Astrocyte of the spinal cord (primary cell): ENCODE data around the gene LSMEM2.
"Not testable (repeated sequence)": the region's sequence is repeated elsewhere in the genome, so short reads cannot be mapped to it uniquely, and the experiment has no call there.

Source experiments
- DNase-seq: peaks from one replicate; pipeline ENCODE4 v3.0.0; 2011; ENCODE audit warnings: low read depth, low spot score
- H3K4me3 ChIP-seq: 2 replicates; pipeline ENCODE4 v1.5.1; 2011; ENCODE audit warnings: low read depth, mild to moderate bottlenecking, low read length, moderate library complexity
- CTCF ChIP-seq: IDR thresholded peaks from 2 replicates; pipeline ENCODE4 v1.5.1; 2012; ENCODE audit warnings: low read depth, mild to moderate bottlenecking, low read length, inconsistent platforms
- in situ Hi-C: cut with HindIII; loops from 2 replicates; pipeline ENCODE4 v1.10.0; 2017; ENCODE audit warnings: low sequenced_read_pairs

LSMEM2 gene

DNA sequence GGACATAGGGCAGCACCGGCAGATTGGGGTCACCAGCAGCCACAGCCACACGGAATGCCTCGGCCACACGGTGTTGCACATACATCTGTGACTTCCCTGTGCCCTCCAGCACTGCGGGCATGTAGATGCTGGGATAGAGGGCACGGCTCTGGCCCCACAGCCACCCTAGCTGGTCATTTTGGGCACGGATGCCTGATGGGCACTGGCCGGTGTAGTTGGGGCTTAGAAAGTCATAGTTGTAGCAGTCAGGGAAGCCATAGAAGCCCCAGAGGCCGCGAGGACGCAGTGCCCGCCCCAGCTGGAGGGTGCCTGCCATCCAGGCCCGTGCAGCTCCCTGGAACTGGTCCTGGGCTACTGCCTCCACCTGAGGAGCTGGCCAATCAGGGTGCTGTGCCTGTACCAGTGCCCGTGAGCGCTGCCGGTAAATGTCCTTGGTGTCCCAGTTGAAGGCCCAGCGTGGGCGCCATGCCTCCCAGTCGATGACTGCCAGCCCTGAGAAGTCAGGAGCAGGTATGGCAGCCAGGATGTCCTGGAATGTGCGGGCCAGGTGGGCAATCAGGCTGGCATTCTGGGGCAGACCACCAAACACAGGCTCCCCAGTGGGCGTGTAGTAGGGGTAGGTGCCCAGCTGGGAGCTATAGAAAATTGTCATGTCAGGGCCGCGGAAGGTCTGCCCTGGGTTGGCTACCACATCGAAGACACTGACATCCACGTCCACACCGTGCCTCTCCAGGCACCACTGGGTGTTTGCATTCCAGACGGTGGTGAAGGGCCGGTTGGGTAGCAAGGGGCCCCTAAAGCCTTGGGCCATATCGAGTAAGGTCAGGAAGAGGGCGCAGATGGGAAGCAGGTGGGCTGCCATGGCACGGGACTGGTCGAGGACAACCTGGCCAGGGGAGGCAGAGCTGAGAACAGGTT lies 23.5 kb downstream of the LSMEM2 start:
- in situ Hi-C loops: no loop called here
- no peak for DNase-seq
- no peak for TF ChIP-seq CTCF
- no peak overlapping the region for H3K4me3 ChIP-seq

DNA sequence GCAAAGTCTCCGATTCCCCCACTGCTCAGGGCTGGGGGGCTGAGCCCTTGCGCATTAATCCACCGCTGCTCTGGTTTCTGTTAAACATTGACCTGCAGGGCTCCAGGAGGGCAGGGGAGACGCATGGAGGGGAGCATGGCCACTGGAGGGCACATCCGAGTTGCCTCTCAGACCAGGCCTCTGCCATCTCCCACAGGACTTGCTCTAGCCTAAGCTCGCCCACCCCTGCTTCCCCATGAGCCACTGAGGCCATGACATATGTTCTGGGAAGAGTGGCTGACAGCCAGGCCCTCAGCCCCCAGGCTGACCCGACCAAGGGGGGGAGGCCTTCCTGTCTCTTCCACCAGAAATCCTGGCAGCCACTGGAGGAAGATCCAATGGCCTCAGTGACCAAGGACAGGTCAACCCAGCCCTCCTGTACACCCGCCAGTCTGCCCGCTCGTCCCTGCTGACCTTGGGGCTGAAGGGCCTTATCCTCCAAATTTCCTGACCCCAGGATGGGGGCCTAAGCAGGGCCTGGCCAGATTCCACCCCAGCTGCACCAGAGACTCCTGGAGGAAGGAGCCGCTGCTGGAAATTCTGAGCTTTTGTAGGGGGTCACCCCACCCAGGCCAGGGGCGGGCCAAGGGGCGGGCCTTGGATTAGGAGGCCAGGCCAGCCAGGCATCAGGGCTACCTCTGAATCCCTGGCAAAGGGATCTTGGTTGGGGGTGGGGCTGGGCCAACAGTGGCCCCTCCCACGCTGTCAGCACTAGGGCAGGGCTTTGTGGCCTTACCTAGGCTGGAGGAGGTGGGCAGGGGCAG lies 24.3 kb downstream of the LSMEM2 start, which contains the start of gene HYAL1:
TSS of gene HYAL1 (minus strand) at position 562 of the 803 bp plus-strand sequence. CDS start 618 bp downstream, outside the sequence.
- no peak for TF ChIP-seq CTCF
- no peak for DNase-seq
- H3K4me3 ChIP-seq: no peak within 1 kb of the TSS
- in situ Hi-C loops: no loop called here

DNA sequence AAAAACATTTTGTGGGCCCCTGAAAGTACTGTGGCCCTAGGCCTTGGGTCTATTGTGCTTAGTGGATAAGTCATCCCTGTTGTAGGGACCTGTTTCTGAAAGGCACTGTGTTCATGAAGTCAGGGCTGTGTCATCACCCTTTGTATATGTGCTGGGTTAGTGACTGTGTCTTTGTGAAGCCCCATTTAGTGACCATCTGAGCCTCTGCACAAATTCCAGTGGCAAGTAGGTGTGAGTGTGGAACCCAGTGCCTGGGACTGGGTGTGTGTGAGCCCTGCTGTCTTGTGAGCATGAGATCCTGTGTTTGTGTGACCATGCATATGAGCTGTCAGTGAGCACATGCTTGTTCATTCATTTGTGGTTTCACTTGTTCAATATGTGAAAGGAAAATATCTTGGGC lies 25.7 kb downstream of the LSMEM2 start:
- peak; percentile 37 for DNase-seq

GRCh38 chr3:50312041-50312440 lies 33.2 kb downstream of the LSMEM2 start:
- DNase-seq, H3K4me3 ChIP-seq, in situ Hi-C loops: not testable (repeated sequence)

More for the DNA sequence above, 25.7 kb downstream of the LSMEM2 start:
- in situ Hi-C loops: no loop called here
- no peak overlapping the region for H3K4me3 ChIP-seq
- no peak for TF ChIP-seq CTCF

DNA sequence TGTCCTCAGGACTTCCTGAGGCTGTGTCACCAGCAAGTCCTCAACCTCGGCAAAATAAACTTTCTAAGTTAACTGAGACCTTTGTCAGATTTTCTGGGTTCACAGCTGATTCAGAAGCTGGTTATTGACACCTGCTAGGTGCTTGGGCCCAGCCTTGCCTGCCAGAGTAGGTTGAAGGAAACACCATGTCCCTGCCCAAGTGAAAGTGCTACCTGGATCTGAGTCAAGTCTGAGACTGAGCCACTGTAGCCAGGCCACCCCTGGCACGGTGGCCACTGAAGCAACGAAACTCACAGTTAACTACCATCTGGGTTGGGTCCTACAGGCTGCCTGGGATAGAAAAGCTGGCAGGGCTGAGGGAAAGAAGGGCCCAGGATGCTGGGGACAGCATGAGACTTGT lies 35.5 kb downstream of the LSMEM2 start:
- DNase-seq: no peak
- H3K4me3 ChIP-seq: no peak overlapping the region
- in situ Hi-C loops: no loop called here
- TF ChIP-seq CTCF: no peak

DNA sequence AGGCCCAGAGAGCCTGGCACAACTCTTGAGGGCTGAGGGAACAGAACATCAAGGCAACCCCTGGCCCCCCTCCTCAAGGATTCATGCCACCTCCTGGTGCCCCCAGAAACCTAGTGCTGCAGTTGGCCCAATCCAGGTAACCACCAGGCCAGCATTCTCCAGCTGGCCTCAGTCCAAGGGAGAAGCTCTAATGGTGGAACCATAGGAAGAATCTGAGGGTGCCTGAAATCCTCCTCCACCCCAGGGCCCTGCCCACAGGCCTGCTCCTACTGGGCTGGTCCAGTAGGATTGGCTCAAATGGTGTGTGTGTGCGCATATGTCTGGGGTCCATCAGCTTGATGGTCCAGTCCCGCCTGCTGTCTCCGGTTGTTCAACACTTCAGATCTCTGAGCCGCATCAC lies 35.9 kb downstream of the LSMEM2 start:
- no peak for DNase-seq
- no peak for TF ChIP-seq CTCF
- no peak overlapping the region for H3K4me3 ChIP-seq
- in situ Hi-C loops: no loop called here
